GM19455 (cell line): ENCODE data around the gene AP2B1.

ENCODE experiments used
- ATAC-seq: cut with Tn5 transposase; IDR thresholded peaks from one replicate; pipeline ENCODE4 v1.9.1; 2021; ENCODE audit not compliant: unreplicated experiment

Gene AP2B1

DNA sequence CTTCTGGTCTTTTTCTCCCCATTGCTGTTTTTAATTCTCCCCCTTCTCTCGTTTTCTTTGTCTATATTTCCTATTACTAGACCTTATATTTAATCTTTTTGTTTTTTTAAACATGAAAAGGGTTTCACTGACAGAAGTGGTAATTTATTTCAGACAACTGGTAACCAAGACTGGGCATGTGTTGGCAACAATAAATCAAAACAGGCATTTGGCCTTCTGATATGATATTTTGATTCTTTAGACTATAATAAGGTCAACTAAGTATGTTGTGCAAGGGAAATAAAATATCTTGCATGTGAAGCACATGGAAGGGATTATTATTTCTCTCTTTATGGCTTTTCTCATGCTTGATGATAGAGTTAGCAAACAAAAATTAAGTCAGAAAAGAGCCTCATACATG, 34.6 kb downstream of the AP2B1 start:
- no peak for ATAC-seq

- ATAC-seq = no peak
Observed at GRCh38 chr17:35627417-35627816, 40.3 kb downstream of the AP2B1 start.

DNA sequence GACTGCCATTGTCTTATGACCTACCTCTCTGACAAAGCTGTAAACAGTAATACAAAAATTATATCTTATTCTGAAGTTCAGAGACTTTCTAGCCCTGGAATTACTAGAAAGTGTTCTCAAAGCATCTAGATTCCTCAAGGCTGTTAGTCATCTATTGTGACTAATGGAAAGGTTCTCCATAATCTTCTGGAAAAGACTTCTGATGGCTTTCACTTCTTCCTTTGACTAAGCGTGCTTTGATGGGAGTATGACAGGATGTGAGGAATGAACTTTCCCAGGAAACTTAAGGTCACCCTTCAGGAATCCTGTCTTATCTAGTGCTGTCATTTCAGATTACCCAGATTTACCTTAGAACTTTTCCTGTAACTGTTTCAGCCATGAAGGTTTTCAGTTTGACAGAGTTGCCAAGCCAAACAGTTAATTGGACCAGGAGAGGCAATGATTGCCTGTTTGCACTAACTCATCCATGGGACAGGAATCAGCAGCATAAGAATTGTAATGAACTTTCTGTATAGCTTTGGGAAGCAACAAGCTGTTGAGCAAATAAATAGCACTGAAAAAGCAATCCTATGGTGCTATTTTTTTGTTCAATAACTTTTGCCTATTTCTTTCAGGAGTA, 43.5 kb downstream of the AP2B1 start:
- ATAC-seq = no peak

GRCh38 chr17:35641032-35641431, 53.9 kb downstream of the AP2B1 start:
- ATAC-seq = no peak

GRCh38 chr17:35645923-35646322, 58.8 kb downstream of the AP2B1 start:
- ATAC-seq = no peak

DNA sequence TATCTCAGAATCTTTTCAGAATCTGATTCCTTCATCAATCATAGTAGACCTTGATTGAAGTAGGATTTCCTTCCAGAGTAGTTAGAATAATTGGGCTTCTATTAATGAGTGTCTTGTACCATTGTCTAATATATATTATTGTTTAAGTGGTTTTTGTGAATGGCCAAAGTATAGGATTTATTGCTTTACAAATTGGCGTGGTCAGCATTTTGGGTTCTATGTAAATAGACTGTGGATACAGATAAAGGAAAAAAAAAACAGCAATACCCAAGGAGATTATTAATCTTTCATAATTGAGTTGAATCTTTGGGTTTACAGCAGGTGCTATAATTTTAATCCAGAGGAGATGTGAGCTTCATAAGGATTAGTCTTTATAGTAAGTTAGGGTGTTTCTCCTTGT, 64.3 kb downstream of the AP2B1 start:
- no peak for ATAC-seq

- no peak for ATAC-seq
Observed at GRCh38 chr17:35653619-35654361, 66.7 kb downstream of the AP2B1 start.

DNA sequence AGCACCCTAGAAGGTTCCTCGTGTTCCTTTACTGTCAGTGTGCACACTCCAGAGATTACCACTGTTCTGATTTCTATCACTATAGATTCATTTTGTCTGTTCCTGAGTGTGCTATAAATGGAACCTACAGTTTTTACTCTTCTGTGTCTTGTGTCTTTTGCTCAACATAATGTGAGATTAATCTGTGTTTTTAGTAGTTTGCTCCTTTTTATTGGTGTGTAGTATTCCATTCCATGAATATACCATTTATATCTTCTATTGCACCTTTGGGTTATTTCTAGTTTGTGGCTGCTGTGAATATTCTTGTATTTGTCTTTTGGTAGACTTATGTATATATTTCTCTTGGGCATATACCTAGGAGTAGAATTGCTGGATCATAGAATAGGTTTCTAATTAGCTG, 68.2 kb downstream of the AP2B1 start:
- no peak for ATAC-seq

GRCh38 chr17:35660902-35661301, 73.8 kb downstream of the AP2B1 start:
- ATAC-seq = no peak

GRCh38 chr17:35664685-35665084, 77.6 kb downstream of the AP2B1 start:
- ATAC-seq = no peak

- ATAC-seq = no peak
Observed at GRCh38 chr17:35665662-35666061, 78.5 kb downstream of the AP2B1 start.

DNA sequence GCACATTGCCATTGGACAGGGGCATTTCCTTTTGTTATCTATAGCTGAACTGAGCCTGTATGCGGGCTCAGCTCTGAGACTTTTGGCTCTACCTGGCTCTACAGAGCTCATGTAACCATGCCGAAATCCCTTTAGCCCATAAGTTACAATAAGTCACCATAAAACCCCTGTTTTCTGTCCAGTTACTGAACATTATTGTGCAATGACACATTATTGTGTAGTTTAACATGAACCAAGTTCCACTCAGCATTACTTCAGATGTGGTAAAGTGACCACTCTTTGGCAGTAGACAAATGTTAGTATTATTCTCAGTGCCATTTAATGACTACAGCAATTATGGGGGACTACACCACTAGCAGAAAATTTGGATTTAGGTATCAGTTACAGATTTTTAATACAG, 78.9 kb downstream of the AP2B1 start:
- ATAC-seq = no peak

- no peak for ATAC-seq
Observed at GRCh38 chr17:35666967-35667532, 79.9 kb downstream of the AP2B1 start.

GRCh38 chr17:35668802-35669201, 81.7 kb downstream of the AP2B1 start:
- ATAC-seq = no peak

DNA sequence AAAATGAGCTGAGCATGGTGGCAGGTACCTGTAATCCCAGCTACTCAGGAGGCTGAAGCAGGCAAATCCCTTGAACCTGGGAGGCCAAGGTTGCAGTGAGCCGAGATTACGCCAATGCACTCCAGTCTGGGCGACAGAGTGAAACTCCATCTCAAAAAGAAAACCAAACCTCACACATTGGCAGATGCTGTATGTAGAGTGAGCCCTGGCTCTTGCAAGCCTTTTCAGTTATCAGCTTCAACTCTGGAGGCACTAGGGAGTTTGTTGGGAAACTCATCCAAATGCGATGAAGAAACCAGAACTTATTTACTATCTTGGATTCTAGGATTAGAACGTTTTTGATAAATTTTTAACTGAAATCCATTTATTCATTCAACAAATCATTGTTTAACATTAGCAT, 87.4 kb downstream of the AP2B1 start:
- no peak for ATAC-seq

DNA sequence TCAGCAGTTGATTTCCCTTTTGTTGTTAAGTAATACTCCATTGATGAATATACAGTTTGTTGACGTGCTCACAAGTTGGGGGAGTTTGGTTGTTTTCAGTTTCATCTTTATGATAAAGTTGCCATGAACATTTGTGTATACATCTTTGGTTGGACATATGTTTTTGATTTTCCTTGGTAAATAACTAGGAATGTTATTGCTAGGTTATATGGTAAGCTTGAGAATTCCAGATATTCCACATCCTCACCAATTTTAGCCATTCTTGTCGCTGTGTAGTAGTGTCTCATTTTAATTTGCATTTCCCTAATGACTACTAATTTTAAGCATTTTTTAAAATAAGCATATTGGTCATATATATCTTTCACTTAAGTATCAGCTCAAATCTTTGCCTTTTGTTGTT, 89.3 kb downstream of the AP2B1 start:
- ATAC-seq = no peak

DNA sequence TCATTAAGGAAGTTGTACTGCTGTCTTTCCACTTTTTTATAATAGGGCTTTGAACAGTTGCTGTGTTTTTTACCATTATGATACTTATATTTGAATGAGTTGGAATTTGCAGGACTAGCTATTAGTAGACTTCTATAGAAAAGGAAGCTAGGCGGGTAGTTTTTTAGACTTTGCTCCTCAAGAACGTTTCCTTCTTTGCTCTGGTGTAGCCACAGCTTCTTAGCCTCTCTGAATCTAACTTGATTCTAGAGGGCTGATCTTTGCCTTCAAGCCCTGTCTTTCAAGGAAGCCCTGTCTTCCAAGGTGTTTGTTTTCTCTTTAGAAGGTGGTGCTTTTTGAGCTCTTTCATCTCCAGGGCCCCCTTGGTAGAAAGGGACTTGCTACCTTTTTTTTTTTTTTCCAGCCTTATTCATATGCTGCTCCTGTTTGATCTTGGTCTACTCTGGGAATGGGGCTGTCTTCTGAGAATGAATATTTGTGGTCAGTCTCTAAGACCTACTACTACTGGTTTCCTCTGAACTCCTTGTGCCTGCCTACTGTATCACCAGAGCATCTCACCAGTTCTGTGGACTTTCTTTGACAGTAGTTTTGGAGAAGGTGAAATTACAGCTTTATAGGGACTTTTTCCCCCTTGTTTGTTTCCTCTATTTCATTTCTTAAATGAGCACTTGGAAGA, 92.0 kb downstream of the AP2B1 start:
- ATAC-seq = no peak

GRCh38 chr17:35683591-35683990, 96.5 kb downstream of the AP2B1 start:
- no peak for ATAC-seq

- ATAC-seq = no peak
Observed at GRCh38 chr17:35684055-35684802, 97.1 kb downstream of the AP2B1 start.

DNA sequence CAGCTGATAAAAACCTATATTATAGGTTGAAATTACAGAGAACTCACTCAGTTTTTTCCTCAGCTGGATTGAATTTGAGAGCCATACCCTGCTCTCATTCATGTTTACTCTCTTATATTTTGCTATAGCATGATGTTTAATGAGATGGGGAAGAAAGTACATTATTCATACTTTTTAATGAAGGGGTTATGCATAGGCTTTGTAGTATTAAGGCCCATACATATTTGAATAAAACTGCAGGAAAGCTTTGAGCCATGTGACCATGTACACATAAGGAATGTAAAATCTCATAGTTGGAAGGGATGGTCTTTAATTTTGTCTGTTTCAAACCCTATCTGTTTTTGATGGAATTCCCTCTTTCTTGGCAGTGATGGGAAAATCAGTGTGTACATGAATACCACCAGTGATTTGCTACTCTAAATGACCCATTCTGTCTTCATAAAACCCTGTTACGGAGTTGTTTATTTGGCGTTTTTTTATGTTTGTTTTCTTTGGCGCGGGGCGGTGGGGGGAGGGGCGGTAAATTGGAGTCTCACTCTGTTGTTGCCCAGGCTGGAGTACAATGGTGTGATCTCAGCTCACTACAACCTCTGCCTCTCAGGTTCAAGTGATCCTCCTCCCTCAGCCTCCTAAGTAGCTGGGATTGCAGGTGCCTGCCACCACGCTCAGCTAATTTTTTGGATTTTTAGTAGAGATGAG, 105.5 kb downstream of the AP2B1 start:
- no peak for ATAC-seq

GRCh38 chr17:35693662-35694061, 106.5 kb downstream of the AP2B1 start:
- no peak for ATAC-seq
